GM21528 (cell line): ENCODE measurements around the gene THG1L.
"Not testable (repeated sequence)": the region's sequence is repeated elsewhere in the genome, so short reads cannot be mapped to it uniquely, and the experiment has no call there.

Experiments
- ATAC-seq: cut with Tn5 transposase; IDR thresholded peaks from one replicate; pipeline ENCODE4 v1.9.1; 2021; ENCODE audit warnings: mild to moderate bottlenecking, moderate library complexity; ENCODE audit not compliant: unreplicated experiment, low FRiP score

THG1L gene

DNA sequence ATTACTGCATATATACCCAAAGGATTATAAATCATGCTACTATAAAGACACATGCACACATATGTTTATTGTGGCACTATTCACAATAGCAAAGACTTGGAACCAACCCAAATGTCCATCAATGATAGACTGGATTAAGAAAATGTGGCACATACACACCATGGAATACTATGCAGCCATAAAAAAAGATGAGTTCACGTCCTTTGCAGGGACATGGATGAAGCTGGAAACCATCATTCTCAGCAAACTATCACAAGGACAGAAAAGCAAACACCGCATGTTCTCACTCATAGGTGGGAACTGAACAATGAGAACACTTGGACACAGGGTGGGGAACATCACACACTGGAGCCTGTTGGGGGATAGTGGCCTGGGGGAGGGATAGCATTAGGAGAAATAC lies 4.6 kb upstream of the THG1L start:
- ATAC-seq: not testable (repeated sequence)

DNA sequence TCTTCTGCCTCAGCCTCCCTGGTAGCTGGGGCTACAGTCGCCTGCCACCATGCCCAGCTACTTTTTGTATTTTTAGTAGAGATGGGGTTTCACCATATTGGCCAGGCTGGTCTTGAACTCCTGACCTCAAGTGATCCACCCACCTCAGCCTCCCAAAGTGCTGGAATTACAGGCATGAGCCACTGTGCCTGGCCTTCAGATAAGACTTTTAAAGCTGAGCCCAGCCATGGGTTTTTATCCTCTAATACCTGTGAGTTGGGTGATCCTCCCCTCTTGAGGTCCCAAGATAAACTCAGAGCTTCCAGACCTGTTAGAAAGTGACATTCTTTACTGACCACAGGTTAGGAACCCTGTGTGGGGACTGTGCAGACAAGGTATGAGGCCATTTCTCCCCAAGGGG lies 3.4 kb upstream of the THG1L start:
- ATAC-seq: not testable (repeated sequence)

DNA sequence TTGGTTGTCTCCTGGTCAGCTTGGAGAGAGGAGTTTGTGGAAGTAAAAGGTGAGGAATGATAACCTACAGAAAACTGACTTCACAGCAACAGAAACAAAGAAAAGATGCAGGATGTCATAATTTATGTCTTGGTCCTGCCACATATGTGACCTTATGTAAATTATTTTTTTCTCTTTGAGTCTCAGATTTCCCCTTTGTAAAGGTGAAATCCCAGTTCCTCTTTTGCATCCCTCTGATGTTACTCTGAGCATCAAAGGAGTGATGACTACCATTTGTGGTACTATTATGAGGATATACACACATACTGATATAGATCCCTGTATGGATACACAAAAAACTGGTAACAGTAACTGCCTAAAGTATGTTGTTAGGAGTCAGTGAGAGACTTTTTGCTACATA lies 1.4 kb upstream of the THG1L start:
- peak; percentile 61 for ATAC-seq

DNA sequence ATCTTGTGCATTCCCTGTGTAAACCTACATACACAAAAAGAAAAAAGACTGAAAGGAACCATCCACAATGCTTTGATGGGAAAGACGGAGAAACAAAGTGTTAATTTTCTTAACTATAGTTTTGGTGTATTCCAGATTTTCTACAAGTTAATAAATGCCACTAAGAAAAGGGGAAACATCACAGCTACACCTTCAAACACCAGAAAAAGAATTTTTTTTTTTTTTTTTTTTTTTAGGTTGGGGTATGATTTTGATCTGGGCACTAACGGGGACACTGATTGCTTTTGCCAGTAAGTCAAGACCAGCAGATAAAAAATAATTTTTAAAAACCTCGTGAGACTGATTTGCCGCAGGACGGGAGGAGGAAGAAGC lies 334 bp upstream of the THG1L start:
- ATAC-seq: no peak

DNA sequence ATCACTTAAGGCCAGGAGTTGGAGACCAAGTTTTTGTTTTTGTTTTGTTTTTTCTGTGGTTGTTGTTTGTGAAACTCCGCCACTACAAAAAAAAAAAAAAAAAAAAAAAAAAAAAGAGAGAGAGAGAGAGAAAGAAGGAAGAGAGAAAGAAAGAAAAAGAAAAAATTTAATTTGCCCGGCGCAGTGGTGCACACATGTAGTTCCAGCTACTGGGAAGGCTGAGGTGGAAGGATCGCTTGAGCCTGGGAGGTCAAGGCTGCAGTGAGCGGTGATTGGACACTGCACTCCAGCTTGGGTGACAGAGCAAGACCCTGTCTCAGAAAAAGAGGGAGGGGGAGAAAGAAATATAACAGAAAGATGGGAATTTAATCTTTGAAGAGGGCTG lies 902 bp downstream of the THG1L start:
- ATAC-seq: no peak

DNA sequence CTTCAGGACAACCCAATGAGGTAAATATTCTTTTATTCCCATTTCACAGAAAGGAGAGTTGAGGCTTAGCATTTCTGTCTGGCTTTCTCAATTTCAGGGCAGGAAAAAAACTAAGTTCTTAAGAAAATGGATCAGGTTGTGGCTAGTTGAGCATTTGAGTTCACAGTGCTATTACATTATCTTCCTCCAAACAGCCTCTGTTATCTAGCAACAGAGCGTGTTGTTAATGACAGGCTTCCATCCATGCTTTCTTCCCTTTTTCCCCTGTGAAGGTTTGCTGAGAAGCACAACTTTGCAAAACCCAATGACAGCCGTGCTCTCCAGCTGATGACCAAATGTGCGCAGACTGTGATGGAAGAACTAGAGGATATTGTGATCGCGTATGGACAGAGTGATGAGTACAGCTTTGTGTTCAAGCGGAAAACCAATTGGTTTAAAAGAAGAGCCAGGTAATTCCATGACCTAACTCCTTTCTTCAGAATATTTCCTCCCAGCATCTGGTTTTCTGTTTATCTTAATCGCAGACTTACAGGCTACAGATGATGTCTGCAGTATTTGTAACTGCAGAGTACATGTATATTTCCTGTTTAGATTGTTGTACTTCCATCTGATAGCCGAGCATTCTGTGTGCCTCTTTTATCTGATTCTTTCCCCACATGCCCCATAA lies 1.5 kb downstream of the THG1L start:
- ATAC-seq: no peak

DNA sequence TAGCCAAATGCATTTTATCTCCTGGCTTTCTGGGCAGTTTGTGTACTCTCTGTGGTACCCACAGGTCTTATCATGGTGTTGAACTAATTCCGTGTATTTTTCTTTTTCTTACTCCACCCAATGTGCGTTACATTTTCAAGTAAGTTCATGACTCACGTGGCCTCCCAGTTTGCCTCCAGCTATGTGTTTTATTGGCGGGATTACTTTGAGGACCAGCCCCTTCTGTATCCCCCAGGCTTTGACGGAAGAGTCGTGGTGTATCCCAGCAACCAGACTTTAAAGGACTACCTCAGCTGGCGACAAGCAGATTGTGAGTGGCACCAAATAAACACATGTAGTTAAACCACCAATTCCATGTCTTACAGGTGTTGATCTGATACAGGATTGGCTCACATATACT lies 3.2 kb downstream of the THG1L start:
- no peak for ATAC-seq

DNA sequence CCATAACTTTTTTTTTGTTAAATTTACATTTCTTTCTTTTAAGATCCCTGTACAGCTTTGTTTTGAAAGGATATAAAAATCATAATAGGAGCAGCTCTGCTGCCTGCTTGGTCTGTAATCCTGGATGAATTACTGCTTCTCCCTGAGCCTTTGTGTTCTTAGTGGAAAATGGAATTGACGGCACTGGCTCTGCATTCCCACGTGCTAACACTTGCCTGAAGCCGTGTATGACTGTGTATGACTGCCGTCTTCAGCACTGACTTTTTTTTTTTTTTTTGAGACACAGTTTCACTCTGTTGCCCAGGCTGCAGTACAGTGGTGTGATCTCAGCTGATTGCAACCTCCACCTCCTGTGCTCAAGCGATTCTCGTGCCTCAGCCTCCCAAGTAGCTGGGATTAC lies 4.8 kb downstream of the THG1L start:
- ATAC-seq: no peak

DNA sequence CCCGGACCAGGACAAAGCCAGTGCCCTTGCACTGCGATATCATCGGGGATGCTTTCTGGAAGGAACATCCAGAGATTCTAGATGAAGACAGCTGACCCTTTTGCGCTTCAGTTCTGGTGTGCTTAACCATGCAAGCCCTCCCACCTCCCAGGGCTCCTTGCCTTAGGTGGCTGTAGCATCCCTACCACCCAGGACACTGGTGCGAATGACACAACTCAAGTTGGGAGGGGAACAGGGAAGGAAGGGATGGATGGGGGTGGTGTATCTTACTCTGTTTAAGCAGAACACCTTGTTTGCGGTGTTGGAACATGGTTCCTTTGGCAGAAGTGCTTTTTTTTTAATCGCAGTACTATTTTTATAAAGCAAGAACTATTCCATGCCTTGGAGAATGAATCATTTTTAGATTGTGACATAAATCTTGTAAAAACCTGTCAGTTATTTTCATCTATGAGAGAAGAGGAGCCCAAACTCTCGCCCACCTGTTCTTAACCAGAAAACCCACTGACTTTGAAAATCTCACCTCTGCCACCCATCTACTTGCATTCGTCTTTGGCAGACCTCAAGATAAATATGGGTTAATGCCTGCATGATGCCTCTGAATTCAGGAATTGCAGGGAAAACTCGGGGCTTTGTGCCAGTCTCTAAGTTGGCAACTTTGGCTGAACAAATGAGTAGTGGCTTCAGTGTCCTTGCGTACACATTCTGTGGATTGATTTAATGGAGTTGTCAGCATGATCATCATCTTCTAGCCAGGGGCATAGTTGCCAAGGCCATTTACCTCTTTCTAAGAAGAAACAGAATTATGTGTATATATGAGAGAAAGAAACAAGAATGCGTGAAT lies 8.4 kb downstream of the THG1L start:
- no peak for ATAC-seq

DNA sequence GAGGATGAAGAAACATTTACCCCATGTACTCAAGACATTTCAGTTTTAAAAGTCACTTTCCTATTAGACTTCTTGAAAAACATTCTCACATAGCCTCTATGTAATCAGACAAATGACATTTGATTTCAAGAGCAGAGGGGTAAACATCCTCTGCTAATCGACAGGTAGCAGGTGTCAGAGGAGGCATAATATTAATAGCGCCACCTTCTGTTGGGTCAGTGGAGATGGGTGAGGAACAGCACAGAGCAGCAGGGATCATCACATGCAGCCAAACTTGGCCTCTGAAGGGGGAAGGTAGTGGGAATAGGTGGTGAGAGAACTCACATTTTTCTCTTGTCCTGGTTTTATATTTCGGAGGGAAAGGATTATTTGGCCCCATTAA lies 9.0 kb downstream of the THG1L start:
- ATAC-seq: no peak

DNA sequence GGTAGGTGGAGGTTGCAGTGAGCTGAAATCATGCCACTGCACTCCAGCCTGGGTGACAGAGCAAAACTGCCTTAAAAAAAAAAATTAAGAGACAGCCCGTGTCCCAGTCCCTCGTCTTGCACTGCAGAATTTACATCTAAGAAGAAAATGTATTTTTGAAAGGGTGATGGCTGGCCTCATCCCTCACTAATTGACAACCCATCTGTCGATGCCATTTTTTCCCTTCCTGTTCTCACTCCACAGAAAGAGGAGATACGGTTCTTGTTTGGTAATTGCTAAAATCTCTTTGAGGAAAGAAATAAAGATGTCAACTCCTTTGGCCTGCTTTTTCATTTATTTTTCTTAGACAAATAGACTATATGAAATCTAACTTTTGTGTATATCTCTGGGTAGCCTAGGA lies 9.9 kb downstream of the THG1L start:
- no peak for ATAC-seq

DNA sequence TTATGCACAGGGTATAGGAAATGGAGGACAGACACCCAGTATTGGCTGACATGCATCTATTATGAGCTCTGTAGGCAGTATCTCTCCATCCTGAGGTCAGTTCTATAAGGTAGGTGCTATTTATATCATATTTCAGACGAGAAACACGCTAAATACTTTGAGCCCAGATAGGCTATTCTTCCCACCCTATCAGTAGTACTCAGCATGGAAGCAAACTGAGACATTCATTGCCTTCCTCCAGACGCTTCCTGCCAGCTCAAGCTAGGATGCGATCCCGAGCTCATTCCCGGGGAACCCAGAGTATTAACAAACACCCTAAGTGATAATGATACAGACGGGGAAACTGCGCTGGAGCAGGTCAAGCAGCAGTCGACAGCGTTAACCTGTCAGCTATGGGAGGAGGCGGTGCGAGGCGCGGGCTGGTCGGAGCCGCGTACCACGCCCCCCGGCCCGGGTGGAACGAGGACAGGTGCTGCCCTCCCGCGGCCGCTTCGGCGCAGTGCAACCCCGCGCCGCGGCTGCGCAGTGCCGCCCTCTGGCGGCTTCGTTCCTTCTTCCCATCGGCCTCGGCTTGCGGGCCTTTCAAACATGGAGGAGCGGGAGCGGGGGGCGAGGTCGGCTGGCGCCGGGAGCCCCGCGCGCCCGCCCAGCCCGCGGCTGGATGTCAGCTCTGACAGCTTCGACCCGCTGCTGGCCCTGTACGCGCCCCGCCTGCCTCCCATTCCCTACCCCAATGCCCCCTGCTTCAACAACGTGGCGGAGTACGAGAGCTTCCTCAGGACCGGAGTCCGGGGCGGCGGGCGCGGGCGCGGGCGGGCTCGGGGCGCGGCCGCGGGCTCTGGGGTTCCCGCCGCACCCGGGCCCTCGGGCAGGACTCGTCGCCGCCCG lies 12.2 kb downstream of the THG1L start, which contains the start of gene LSM11:
TSS of gene LSM11 (plus strand) at position 550 of the 888 bp plus-strand sequence. CDS start at position 589, 39 bp downstream.
- ATAC-seq: peak; percentile 92

DNA sequence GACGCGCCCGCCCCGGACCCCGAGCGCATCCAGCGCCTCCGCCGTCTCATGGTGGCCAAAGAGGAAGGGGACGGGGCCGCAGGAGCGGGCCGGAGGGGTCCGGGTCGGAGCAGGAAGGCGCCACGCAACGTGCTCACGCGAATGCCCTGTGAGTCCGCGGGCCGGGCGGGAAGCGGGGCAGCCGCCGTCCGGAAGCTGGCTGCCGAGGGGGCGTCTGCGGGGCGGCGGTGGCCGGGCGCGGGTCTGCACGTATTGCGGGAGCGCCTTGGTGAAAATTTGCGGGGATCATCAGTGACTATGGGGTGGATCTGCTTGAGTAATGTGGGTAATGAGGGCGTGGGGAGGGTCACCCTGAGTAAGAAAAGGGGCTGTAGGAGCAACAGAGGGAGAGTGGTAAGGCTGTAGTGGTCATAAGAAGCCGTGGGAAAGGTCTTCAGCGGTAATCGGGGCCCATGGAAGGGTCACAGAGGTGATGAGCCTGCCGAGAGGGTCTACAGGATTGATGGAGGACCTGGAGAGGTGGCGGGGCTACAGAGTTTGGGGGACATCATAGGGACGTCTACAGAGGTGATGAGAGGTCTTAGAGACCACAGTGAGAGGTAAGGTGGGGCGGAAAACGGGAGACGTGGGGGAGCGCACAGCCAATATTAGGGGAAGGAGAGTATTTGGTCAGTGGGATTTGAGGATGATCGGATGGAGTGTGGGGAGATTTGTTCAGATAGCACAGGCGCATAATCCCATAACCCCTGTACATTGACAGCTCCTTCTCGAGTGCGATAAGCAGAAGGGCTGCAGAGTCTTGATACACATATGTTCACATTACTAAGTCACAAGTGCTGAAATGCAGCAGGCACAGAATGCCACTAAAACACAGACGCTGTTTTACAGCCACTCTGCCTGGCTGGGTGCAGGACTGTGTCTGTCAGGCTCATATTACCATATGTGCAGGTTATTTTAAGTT lies 13.1 kb downstream of the THG1L start:
- ATAC-seq: peak; percentile 26

DNA sequence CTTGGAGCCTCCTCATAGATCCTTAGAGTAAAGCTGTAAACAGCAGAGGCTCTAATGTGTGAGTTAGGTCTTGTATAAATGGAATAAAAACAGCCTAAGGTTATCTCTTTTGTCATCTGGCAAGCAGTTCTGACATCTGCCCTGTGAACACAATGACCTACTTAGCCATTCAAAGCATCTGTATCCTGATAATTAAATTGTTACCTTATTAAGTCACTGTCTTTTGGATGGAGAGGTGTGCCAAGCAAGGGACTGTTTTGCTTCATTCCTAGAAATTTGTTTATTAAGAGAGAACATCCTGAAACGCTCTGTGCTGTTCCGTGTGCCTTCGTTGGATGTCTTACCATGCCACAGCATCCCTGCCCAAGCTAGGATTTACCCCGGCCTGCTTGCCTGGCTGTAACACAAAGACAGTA lies 13.8 kb downstream of the THG1L start:
- no peak for ATAC-seq

DNA sequence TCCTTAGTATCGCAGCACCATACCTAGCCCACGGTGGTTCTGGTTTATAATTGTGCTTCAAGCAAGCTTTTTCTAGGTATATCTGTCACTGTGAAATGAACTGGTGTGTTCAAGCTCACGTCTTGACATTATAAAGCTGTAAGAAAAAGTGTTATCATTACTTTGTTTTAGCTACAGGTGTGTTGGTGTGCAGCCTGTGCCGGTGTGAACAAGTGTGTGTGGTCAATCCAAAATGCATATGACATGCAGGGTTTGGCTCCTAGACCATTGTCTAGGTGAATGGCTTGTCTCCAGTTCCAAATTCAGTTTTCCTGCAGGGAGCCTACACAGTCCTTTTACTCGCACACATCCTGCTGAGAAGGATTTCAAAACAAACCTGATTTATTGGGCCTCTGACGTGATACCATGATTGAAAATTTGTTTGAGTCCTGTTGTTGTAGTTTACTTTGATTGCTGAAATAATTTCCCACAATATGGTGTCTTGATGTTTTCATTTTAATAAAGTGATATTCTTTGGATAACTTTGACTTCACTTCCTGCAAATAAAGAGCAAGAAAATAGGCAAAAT lies 16.0 kb downstream of the THG1L start:
- no peak for ATAC-seq

DNA sequence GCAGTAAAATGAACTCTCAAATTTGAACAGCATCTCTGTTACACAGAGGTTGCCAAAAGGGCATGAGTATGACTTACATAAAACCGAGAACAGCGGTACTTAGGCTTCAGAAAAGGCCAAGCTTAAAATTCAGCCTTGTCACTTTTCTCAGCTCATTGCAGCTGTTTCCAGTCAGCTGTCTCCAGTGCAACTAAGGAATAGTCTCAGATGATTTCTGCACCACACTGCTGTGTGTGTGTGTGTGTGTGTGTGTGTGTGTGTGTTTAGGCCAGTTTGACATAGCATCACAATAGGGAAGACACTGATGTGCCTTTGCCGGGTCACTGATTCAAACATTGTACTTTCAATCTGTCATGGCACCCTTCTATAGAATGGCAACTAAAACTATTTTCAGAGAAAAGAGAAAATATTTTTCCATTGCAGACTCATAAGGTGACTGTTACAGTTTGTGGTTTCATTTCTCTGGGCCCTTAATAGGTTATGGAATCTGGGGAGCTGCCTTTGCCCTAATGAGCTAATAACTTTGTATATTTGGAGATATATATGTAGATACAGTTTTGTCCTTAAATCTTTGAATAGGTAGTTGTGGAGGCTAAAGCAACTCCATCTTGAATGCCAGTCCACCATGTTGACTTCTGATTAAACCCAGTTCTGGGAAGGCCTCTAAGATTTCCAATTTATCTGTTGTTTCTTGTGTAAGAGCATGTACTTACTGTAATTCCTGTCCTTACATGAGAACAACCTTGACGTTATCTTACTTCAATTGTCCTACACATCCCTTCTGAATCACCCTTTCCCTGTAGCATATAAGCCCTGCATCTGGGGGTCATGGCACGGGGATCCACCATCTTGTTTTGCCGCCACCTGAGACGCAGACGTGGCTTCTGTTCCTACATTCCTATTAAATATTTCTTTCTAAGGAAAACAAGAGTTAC lies 16.8 kb downstream of the THG1L start:
- ATAC-seq: no peak

DNA sequence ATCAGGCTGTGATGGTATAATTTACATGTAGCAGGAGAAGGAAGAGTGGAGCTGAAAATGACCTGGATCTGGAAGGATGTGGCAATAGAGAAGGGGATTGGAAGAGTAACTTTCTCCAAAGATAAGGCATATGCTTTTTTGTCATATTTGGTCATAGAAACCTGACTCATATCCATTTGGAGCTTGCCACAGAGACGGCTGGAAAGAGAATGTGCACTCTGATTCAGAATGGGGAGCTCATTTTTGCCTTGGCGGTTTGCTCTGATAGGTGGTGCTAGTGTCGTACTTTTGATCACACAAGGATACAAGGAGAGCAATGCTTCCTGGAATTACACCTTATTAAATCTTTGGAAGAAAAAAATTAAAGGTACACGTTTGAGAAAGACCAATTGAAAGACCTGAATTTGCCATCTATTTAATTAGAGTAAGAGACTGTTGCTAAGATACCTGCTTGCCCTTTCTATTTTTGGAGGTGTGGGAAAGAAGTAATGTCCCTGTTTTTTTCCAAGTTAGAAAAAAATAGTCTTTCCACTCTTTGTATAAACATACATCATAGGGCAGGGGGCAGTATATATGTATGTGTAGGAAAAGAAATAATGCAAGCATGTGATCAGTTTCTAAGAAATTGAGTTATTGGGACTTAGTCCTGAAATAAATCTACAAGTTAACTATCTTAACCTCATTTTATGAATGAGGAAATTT lies 17.7 kb downstream of the THG1L start:
- ATAC-seq: no peak

DNA sequence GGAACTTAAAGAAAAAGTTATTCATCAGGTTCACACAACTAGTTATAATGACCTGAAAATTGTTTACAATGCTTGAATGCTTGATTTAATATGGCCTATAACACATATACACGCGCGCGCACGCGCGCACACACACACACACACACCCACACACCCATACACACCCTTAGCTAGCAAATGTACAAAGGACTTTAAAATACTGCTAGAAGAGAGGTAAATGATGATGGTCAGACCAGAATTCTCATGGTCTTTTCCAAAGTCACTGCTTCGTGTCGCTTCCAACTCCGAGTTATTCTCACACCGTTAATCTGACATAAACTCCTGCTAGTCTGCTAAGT lies 18.2 kb downstream of the THG1L start:
- no peak for ATAC-seq
